ENCODE results near the gene ZMYND19. TPM values are rescaled to one million over a fixed set of nuclear protein-coding genes. Genes with fewer than 3 reads are reported as not detected.

ZMYND19 gene
- 10 to 100 TPM; 14.4 to 36.0 TPM for total RNA-seq

DNA sequence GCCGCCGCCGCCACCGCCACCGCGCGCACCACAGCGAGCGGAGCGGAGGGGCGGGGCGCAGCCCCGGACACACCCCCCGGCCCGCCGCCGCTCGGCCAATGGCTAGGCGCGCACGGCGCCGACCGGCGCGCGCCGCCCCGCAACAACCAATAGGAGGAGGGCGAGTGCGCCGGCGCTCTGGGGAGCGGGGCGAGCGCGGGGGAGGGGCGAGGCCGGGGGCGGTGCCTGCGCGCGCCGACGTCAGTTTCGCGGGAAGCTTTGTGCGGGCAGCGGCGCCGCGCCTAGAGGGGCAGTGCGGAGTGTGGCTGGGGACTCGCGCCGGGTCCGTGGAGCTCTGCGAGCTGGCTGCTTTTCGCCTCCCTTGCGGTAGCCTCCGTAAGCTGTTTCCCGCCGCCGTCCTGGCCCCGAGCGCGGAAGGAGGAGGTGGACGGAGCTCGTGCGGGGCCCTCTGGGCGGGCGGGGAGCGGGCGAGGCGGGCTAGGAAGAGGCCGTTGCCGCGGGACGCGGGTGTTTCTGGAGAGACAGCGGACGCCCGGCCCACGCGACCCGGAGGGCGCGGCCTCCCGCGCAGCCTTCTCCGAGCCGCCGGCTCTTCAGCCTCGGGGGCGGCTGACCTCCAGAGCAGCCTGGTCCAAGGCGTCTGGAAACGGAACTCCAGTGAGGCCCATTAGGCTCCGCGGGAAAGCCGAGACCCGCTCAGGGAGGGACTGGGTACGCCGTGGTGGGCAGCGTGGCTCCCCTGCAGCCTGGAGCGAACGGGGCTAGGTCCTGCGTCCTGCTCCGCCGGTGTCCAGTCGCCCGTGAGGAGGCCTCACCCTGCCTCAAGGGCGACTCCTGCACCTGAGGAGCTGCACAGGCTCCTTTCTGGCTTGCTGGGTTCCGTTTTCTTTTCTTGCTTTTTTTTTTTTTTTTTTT lies at the start of gene ZMYND19:
Gene ZMYND19, minus strand, starts transcription at position 44 of the 915 bp plus-strand sequence. CDS start 249 bp downstream, outside the sequence.
- intact Hi-C loops (cut with DNase I) = no loop called here
- H3K27ac ChIP-seq = no peak within 1 kb of the TSS
- TF ChIP-seq, protein P1, sequence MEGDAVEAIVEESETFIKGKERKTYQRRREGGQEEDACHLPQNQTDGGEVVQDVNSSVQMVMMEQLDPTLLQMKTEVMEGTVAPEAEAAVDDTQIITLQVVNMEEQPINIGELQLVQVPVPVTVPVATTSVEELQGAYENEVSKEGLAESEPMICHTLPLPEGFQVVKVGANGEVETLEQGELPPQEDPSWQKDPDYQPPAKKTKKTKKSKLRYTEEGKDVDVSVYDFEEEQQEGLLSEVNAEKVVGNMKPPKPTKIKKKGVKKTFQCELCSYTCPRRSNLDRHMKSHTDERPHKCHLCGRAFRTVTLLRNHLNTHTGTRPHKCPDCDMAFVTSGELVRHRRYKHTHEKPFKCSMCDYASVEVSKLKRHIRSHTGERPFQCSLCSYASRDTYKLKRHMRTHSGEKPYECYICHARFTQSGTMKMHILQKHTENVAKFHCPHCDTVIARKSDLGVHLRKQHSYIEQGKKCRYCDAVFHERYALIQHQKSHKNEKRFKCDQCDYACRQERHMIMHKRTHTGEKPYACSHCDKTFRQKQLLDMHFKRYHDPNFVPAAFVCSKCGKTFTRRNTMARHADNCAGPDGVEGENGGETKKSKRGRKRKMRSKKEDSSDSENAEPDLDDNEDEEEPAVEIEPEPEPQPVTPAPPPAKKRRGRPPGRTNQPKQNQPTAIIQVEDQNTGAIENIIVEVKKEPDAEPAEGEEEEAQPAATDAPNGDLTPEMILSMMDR (IDR thresholded peaks at IDR 0.05) = no peak
- peaks cover 10% of the 10 kb centered on the region for H3K4me1 ChIP-seq
- H3K9me3 ChIP-seq = no peaks in the 10 kb centered on the region
- no peaks in the 10 kb centered on the region for H3K27me3 ChIP-seq
- peak within 1 kb of the TSS; percentile 80 for H3K4me3 ChIP-seq
- no peaks in the 10 kb centered on the region for H3K36me3 ChIP-seq
- peak within 1 kb of the TSS; percentile 76 to 83 for H3K9ac ChIP-seq (ENCODE audit: low read depth in 2 of 2, low read length in 2 of 2)
- peak; percentile 87 for DNase-seq

DNA sequence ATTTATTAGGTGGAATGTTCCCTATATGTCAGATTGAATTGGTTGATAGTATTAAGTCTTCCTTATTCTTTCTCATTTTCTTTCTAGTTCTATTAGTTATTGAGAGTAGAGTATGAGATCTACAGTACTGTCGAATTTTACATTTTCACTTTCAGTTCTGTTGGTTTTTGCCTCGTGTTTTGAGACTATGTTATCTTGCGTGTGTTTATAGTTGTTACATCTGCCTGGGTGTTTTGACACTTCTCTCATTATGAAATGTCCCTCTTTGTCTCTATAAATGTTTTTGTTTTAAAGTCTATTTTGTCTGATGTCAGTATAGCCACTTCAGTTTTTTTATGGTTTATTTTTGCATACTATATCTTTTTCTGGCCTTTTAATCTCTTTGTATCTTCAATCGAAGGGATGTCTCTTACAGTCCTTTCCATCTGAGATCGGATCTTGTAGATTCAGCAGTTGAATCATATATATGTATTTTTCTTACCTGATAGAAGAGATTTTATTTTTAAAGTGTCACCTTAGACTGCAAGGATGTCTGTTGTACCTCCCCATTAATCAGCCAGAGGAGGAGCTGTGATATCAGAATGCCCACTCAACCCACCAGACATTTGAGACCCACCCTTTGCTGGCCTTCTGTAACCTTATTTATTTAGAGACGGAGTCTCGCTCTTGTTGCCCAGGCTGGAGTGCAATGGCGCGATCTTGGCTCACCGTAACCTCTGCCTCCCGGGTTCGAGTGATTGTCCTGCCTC lies 49.2 kb upstream of the ZMYND19 start:
- Histone ChIP-seq H3K27me3 (no peaks in the 10 kb centered on the region), H3K27ac (peak overlapping the region; percentile 5), H3K9me3 (no peaks in the 10 kb centered on the region), H3K4me3 (no peak overlapping the region), H3K36me3 (no peaks in the 10 kb centered on the region), H3K9ac (ENCODE audit: low read depth in 2 of 2, low read length in 2 of 2) (no peak overlapping the region), H3K4me1 (peaks cover 9% of the 10 kb centered on the region)
- TF ChIP-seq, protein P1 (IDR thresholded peaks at IDR 0.05) = no peak
- intact Hi-C loops (cut with DNase I) = no loop called here
- no peak for DNase-seq

DNA sequence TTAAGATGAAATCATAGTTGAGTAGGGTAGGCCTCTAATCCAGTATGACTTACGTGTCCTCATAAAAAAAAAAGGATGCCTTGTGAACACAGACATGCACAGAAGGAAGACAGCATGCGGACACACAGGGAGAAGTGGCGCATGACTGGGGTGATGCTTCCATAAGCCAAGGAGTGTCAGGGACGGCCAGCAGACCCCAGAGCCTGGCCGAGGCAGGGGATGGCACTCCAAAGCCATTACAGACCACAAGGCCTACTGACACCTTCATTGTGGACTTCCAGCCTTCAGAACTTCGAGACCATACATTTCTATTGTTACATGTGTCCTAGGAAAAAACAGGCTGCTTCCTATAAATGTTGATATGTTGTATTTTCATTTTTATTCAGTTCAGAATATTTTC lies 48.4 kb upstream of the ZMYND19 start:
- Histone ChIP-seq H3K4me3 (no peak overlapping the region), H3K27me3 (no peaks in the 10 kb centered on the region), H3K27ac (peak overlapping the region; percentile 5), H3K4me1 (peaks cover 9% of the 10 kb centered on the region), H3K9me3 (no peaks in the 10 kb centered on the region), H3K9ac (ENCODE audit: low read depth in 2 of 2, low read length in 2 of 2) (no peak overlapping the region), H3K36me3 (no peaks in the 10 kb centered on the region)
- intact Hi-C loops (cut with DNase I) = no loop called here
- TF ChIP-seq, protein P1 (IDR thresholded peaks at IDR 0.05) = no peak
- DNase-seq = no peak

DNA sequence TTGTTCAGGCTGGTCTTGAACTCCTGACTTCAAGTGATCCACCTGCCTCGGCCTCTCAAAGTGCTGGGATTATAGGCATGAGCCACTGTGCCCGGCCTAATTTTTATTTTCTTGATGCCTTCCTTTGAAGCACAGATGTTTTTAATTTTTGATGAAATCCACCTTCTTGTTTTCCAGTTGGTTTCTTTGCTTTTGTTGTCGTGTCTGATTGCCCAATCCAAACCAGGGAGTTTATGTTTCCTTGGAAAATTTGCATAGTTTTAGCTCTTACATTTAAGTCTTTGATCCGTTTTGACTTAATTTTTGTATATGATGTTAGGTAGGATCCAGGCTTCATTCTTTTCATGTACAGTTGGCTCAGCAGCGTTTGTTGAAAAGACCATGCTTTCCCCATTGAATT lies 43.7 kb upstream of the ZMYND19 start:
- intact Hi-C loops (cut with DNase I) = no loop called here
- H3K27me3 ChIP-seq = no peaks in the 10 kb centered on the region
- DNase-seq = no peak
- H3K4me3 ChIP-seq = no peak overlapping the region
- no peaks in the 10 kb centered on the region for H3K9me3 ChIP-seq
- H3K4me1 ChIP-seq = peaks cover 5% of the 10 kb centered on the region
- H3K9ac ChIP-seq (ENCODE audit: low read depth in 2 of 2, low read length in 2 of 2) = no peak overlapping the region
- TF ChIP-seq, protein P1 (IDR thresholded peaks at IDR 0.05) = no peak
- H3K36me3 ChIP-seq = no peaks in the 10 kb centered on the region
- H3K27ac ChIP-seq = no peak overlapping the region

DNA sequence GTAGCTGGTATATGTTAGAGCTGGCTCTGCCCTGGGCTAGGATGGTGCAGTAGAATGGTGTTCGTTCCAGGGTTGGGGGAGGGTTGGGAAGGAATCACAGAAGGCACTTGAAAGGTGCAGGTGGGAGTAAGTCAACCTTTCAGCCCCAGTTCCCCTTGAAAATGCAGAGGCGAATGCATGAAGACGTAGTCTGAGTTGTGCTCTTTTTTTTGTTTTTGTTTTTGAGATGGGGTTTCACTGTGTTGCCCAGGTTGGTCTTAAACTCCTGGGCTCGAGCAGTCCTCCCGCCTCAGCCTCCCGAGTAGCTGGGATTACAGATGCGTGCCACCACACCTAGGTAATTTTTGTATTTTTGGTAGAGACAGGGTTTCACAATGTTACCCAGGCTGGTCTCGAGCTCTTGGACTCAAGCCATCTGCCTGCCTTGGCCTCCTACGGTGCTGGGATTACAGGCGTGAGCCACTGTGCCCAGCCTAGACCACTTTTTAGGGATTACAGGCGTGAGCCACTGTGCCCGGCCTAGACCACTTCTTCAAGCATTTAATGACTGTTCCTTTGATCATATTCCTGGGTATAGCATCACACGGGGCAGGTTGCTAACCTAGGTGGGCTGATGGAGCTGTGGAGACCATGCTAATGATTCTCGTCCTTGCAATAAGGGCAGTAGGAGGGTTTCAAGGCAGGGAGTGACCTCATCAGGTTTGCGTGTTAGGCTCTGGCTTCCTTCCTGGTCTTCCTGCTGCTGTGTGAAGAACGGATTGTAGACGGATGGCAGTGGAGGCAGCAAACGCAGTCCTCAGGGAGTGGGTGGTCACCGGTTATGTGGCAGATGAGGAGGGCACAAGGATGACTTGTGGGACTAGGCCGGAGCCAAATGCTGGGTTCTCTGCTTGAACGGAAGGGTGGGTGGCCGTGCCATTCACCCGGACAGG lies 42.2 kb upstream of the ZMYND19 start:
- no peak overlapping the region for H3K9ac ChIP-seq (ENCODE audit: low read depth in 2 of 2, low read length in 2 of 2)
- intact Hi-C loops (cut with DNase I) = no loop called here
- H3K4me1 ChIP-seq = peaks cover 7% of the 10 kb centered on the region
- H3K9me3 ChIP-seq = no peaks in the 10 kb centered on the region
- H3K36me3 ChIP-seq = no peaks in the 10 kb centered on the region
- no peak for DNase-seq
- H3K27ac ChIP-seq = no peak overlapping the region
- H3K27me3 ChIP-seq = no peaks in the 10 kb centered on the region
- H3K4me3 ChIP-seq = no peak overlapping the region
- TF ChIP-seq, protein P1 (IDR thresholded peaks at IDR 0.05) = no peak
